Kidney (tissue), 14 donors: ENCODE measurements around the gene COX17. TPM values are rescaled to one million over a fixed set of nuclear protein-coding genes. Genes with fewer than 3 reads are reported as not detected.
A peak's percentile ranks its signal among the peaks of the same experiment; 100 is the strongest.

ENCODE experiments used
- DNase-seq, 5 donors: peaks; one replicate each; pipeline ENCODE4 v3.0.0-alpha.2; 2013 to 2020
- FAIRE-seq: peaks from 2 replicates; lab custom pipeline; 2012; peaks lifted over from hg19 to GRCh38; lab: Jason Lieb, UNC
- H3K27ac ChIP-seq, 2 donors: one replicate each; pipeline ENCODE4 v1.7.0; 2013; ENCODE audit warnings: low read depth in 2 of 2, low read length in 2 of 2, inconsistent platforms in 1 of 2
- H3K27me3 ChIP-seq: one replicate; pipeline ENCODE4 v1.7.1; 2013; ENCODE audit warnings: low read length, inconsistent platforms; ENCODE audit not compliant: control insufficient read depth, insufficient read depth
- H3K36me3 ChIP-seq, 3 donors: one replicate each; pipeline versions ENCODE4 v1.7.0 to v1.7.1; 2013; ENCODE audit warnings: low read length in 3 of 3, control low read depth in 1 of 3, inconsistent platforms in 1 of 3; ENCODE audit not compliant: insufficient read depth in 3 of 3, control insufficient read depth in 2 of 3
- H3K4me1 ChIP-seq, 3 donors: one replicate each; pipeline versions ENCODE4 v1.7.0 to v1.7.1; 2013; ENCODE audit warnings: low read length in 3 of 3, inconsistent platforms in 1 of 3, low read depth in 1 of 3; ENCODE audit not compliant: control insufficient read depth in 2 of 3, insufficient read depth in 2 of 3
- H3K4me3 ChIP-seq, 3 donors: one replicate each; pipeline versions ENCODE4 v1.7.0 to v1.8.1; 2013; ENCODE audit warnings: low read length in 3 of 3, control low read depth in 1 of 3, inconsistent platforms in 1 of 3
- H3K9ac ChIP-seq, 3 donors: one replicate each; pipeline versions ENCODE4 v1.7.0 to v1.7.1; 2013; ENCODE audit warnings: low read length in 3 of 3, control low read depth in 1 of 3, inconsistent platforms in 1 of 3
- H3K9me3 ChIP-seq, 3 donors: one replicate each; pipeline versions ENCODE4 v1.7.0 to v1.7.1; 2013; ENCODE audit warnings: low read length in 3 of 3, control low read depth in 1 of 3, inconsistent platforms in 1 of 3; ENCODE audit not compliant: control insufficient read depth in 2 of 3, insufficient read depth in 1 of 3
- CTCF ChIP-seq: IDR thresholded peaks from 3 replicates; pipeline ENCODE4 v1.5.1; 2012; ENCODE audit warnings: mild to moderate bottlenecking, moderate library complexity, borderline replicate concordance; ENCODE audit not compliant: insufficient read depth; ENCODE audit errors: extremely low read depth
- intact Hi-C: fragments of 100-400 bp; cut with DNase I; formaldehyde crosslinking; loops from one replicate; pipeline ENCODE4 v1.11.1; 2022
- polyA plus RNA-seq: library from polyadenylated mRNA; stranded (reverse); fragments of 350-450 nt; fragmentation: Illumina TruSeq; extraction: RNeasy Lipid Tissue Mini Kit (QIAGEN cat#74804); gene quantifications from one replicate; pipeline ENCODE4 v1.2.3, GENCODE V29; 2014; ENCODE audit warnings: low read depth, low replicate concordance; ENCODE audit not compliant: insufficient read depth
- total RNA-seq: library from RNA; stranded (reverse); fragmentation: NEBNext Ultra II Directional; extraction: Animal tissue kit (Norgen Biotek cat#: 25700); gene quantifications from one replicate; pipeline ENCODE4 v1.2.1, GENCODE V29; 2021
- donor health status: control.
- donor health status: control.
- donor health status: control.
- donor health status: control.
- donor health status: control.
- donor health status: DM: yes; HTN: yes; CAD: no.
- donor health status: Normal renal cell carcinoma (clear cell type).

COX17 gene
- total and polyA plus RNA-seq, 2 donors from 2014 or later: 46.4 to 218 TPM

GRCh38 chr3:119624002-119624720, 53.0 kb downstream of the COX17 start:
- H3K27ac ChIP-seq: no peak overlapping the region
- no peak for TF ChIP-seq CTCF
- no peaks in the 10 kb centered on the region for H3K27me3 ChIP-seq
- peaks cover 0 to 2% (median 0%) of the 10 kb centered on the region in 3 donors for H3K4me1 ChIP-seq
- no peak overlapping the region for H3K4me3 ChIP-seq
- FAIRE-seq: no peak
- H3K9me3 ChIP-seq: no peaks in the 10 kb centered on the region
- H3K9ac ChIP-seq: no peak overlapping the region
- no peak for DNase-seq
- intact Hi-C loops: no loop called here
- H3K36me3 ChIP-seq: no peaks in the 10 kb centered on the region

- H3K27ac ChIP-seq: no peak overlapping the region
- H3K36me3 ChIP-seq: no peaks in the 10 kb centered on the region
- H3K4me1 ChIP-seq: no peaks in the 10 kb centered on the region
- no peaks in the 10 kb centered on the region for H3K27me3 ChIP-seq
- FAIRE-seq (no peak), DNase-seq (peak in 1 of 5 donors; percentile 12)
- H3K4me3 ChIP-seq: no peak overlapping the region
- TF ChIP-seq CTCF: no peak
- no peaks in the 10 kb centered on the region for H3K9me3 ChIP-seq
- H3K9ac ChIP-seq: no peak overlapping the region
- intact Hi-C loops: no loop called here
Observed at GRCh38 chr3:119620899-119621298, 56.3 kb downstream of the COX17 start.

Other genes starting within 250 kb of the COX17 start
- 37.0 TPM for gene TMEM39A, start 213.8 kb downstream of the COX17 start, total RNA-seq
- 7.0 TPM for gene TMEM39A, start 213.8 kb downstream of the COX17 start, polyA plus RNA-seq
- 17.8 TPM for gene POGLUT1, start 208.4 kb downstream of the COX17 start, total RNA-seq
- 7.6 TPM for gene POGLUT1, start 208.4 kb downstream of the COX17 start, polyA plus RNA-seq
- gene TIMMDC1, start 178.9 kb downstream of the COX17 start, total RNA-seq: 114 TPM
- gene TIMMDC1, start 178.9 kb downstream of the COX17 start, polyA plus RNA-seq: 169 TPM
- gene CD80, start 117.8 kb downstream of the COX17 start, total RNA-seq: 1.2 TPM
- not detected for gene CD80, start 117.8 kb downstream of the COX17 start, polyA plus RNA-seq
- gene ADPRH, start 97.9 kb downstream of the COX17 start, total RNA-seq: 15.0 TPM
- 5.2 TPM for gene ADPRH, start 97.9 kb downstream of the COX17 start, polyA plus RNA-seq
- 6.7 TPM for gene PLA1A, start 79.5 kb downstream of the COX17 start, total RNA-seq
- gene PLA1A, start 79.5 kb downstream of the COX17 start, polyA plus RNA-seq: 10.1 TPM
- gene POPDC2, start 16.8 kb downstream of the COX17 start, total RNA-seq: 3.2 TPM
- 7.3 TPM for gene POPDC2, start 16.8 kb downstream of the COX17 start, polyA plus RNA-seq
- gene CFAP91, start 25.6 kb upstream of the COX17 start, total RNA-seq: 14.1 TPM
- 4.7 TPM for gene CFAP91, start 25.6 kb upstream of the COX17 start, polyA plus RNA-seq
- 0.38 TPM for gene NR1I2, start 104.7 kb upstream of the COX17 start, total RNA-seq
- 0.41 TPM for gene NR1I2, start 104.7 kb upstream of the COX17 start, polyA plus RNA-seq